IPS-NIHi7 (cell line): Measurements from ENCODE around the gene CERT1.

ENCODE experiments used
- DNase-seq: peaks from one replicate; pipeline ENCODE4 v3.0.0; 2012; ENCODE audit warnings: mixed read lengths; ENCODE audit errors: extremely low spot score

CERT1 gene

GRCh38 chr5:75395277-75395676, 116.2 kb downstream of the CERT1 start:
- DNase-seq, result no peak

DNA sequence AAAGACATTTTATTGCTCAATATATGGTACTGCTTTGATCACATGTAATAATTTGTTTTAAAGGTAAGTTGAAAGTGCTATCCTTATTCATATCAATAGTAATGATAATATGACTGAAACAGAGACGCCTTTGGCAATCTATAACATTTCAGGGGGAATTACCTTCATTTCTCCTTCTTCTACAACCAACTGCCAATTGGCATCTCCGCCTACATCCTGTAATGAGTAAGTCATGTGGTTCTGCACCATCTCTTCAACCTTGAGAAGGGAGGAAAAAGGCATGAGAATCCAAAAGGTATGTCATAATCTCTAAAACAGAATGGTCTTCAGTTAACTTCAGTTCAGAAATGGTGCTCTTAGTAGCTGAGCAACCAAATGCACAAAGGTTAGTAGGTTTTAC, 122.0 kb downstream of the CERT1 start:
- no peak for DNase-seq

GRCh38 chr5:75387806-75388205, 123.6 kb downstream of the CERT1 start:
- no peak for DNase-seq

GRCh38 chr5:75384218-75384617, 127.2 kb downstream of the CERT1 start:
- no peak for DNase-seq

DNA sequence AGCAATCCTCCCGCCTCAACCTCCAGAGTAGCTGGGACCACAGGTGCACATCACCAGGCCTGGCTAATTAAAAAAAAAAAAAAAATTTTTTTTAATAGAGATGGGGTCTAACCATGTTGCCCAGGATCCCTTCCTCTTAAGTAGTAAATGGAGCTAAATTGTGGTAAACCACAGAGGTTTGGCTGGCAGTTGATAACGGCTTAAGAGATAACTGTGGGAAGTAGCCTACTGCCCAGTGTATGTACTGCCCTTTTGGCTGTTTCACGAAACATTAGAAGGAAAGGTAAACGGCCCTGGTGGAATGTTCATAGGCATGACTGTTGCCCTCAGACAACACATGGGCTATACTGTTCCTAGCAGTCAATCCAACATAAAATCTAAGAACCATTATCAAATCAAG, 130.0 kb downstream of the CERT1 start:
- DNase-seq, result no peak

- no peak for DNase-seq
Observed at GRCh38 chr5:75380099-75380498, 131.3 kb downstream of the CERT1 start.

DNA sequence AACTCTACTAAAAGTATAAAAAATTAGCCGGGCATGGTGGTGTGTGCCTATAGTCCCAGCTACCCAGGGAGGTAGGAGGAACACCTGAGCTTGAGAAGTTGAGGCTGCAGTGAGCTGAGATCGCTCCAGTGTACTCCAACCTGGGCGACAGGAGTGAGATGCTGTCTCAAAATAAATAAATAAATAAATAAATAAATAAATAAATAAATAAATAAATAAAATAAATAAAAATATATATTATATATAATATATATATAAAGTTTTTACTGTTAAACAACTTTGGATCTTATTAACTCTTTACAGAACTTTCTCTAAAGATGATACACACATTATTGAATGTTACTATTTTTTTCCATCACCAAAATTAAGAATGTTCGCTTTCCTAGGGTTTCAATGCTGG, 136.0 kb downstream of the CERT1 start:
- DNase-seq, result no peak

DNA sequence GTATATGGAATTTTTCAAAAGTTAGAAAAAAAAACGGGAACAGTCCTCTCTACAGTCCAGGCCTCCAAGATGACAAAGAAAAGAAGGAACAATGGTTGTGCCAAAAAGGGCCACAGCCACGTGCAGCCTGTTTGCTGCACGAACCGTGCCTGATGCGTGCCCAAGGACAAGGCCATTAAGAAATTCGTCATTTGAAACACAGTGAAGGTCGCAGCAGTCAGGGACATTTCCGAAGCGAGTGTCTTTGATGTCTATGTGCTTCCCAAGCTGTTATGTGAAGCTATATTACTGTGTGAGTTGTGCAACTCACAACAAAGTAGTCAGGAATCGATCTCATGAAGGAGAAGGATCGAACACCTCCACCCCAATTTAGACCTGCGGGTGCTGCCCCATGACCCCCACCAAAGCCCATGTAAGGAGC, 137.0 kb downstream of the CERT1 start:
- DNase-seq, result no peak

GRCh38 chr5:75373862-75374261, 137.6 kb downstream of the CERT1 start:
- no peak for DNase-seq

DNA sequence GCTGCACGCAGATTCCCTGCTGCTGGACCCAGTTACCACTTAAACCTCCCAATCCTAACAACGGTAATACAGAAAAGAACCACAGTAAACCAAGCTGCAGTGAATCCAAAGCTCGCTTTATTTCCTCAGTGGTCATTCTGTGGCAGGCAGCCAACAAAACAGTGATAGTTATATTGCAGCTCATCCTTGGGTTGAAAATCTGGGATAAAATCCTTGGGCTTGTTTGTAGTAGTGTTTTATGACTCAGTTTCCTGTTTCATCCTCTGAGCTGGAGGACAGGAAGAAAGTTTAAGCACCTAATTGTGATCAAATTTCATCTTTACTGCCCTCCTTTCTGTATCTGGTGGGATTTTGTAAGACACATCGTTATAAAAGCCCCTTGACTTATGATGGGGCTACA, 143.0 kb downstream of the CERT1 start:
- DNase-seq, result no peak

GRCh38 chr5:75367401-75367800, 144.0 kb downstream of the CERT1 start:
- DNase-seq, result no peak

GRCh38 chr5:75366787-75367186, 144.6 kb downstream of the CERT1 start:
- DNase-seq, result no peak

GRCh38 chr5:75365740-75366139, 145.7 kb downstream of the CERT1 start:
- DNase-seq, result peak; percentile 33

DNA sequence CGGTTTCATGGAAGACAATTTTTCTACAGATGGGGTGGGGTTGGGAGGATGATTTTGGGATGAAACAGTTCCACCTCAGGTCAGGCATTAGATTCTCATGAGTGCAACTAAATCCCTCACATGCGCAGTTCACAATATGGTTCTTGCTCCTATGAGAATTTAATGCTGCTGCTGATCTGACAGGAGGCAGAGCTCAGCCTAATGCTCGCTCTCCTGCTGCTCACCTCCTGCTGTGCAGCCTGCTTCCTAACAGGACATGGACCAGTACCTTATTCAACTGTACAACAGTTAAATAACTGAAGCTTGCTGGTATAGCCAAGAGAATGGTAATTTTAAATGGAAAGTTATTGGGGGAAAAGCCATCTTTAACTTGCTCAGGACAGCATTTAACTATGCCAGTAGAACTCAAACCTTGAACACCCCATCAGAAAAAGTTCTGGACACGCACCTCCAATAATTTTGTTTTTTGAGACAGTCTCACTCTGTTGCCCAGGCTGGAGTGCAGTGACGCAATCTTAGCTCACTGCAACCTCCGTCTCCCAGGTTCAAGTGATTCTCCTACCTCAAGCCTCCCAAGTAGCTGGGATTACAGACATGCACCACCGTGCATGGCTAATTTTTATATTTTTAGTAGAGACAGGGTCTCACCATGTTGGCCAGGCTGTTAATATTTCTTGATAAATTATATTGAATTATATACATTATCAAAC, 146.7 kb downstream of the CERT1 start:
- no peak for DNase-seq

DNA sequence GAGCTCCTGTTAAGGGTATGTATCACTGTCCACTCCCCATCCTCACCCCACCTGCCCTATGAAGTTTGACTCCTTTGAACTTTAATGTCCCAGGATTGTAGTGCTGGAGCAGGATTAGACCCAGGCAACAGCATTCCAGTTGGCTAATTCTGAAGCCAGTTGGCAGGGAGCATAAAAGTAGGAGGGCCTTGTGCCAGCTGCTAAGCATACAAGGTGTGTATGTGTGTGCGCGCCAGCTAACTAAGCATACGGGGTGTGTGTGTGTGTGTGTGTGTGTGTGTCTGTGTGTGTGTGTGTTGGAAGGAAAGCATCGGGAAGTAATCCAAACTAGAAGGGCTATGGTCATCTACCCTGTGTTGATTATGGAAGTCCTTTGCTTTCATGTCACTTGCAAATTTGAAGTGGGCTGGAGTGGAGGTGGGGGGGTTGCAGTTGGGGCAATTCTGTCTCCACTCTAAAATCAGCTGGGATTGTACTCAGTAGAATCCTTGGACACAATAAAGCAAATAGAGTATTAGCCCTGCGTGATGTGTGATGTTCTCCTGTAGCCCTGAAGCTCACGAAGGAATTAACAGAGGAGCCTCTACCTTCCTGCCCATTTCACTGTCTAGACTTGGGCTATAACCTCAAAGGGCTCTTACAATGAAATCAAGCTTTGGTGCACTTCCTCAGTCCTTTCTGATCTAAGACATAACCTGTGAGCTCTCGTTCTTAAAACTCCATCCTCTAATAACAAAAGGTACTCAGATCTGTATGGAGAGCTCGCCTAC, 147.5 kb downstream of the CERT1 start:
- DNase-seq, result no peak

GRCh38 chr5:75363111-75363510, 148.3 kb downstream of the CERT1 start:
- DNase-seq, result no peak

DNA sequence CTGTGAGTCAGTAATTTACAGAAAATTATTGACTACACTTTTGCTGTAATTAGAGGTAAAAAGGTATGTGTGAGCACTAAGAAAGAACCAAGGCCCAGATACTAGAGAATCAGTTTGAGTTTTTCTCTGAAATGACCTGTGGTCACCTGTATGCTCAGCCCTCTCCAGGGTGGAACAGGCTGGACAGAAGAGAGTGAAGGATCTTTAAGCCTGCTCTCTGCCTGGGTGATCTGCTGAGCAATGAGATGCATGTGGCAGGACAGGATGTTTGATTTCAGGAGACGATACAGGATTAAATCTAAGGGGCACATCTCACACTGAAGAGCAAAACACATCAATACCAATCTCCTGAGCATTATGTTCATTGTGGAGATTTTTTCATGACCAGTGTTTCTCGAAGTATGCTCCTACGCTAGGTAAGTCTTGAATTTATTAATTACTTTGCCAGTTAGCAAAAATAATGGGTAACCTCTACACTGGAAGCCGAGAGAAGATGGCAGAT, 148.9 kb downstream of the CERT1 start:
- no peak for DNase-seq

DNA sequence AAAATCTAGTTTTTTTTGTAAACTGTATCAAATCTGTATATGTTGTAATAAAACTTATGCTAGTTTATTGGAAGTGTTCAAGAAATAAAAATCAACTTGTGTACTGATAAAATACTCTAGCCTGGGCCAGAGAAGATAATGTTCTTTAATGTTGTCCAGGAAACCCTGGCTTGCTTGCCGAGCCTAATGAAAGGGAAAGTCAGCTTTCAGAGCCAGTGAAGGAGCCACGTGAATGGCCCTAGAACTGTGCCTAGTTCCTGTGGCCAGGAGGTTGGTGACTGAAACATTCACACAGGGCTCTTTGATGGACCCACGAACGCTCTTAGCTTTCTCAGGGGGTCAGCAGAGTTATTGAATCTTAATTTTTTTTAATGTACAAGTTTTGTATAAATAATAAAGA, 150.1 kb downstream of the CERT1 start:
- DNase-seq, result no peak

DNA sequence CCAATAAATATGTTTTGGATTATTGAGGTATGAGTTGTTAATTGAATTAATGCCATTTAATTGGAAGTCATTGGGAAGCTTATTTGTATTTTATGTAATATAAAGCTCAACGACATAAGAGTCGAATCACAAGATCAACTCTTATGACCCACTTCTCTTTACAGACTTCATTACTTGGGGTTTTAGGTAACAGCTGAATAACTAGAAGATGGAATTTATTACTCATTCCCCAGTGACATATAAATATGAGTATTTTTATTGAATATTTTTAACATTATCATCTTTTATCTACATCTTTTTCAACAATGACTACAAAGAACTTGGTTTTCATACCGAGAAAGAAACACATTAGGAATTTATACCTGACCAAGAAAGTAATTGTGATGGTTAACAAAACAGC, 153.3 kb downstream of the CERT1 start:
- no peak for DNase-seq

GRCh38 chr5:75356719-75357118, 154.7 kb downstream of the CERT1 start:
- no peak for DNase-seq

DNA sequence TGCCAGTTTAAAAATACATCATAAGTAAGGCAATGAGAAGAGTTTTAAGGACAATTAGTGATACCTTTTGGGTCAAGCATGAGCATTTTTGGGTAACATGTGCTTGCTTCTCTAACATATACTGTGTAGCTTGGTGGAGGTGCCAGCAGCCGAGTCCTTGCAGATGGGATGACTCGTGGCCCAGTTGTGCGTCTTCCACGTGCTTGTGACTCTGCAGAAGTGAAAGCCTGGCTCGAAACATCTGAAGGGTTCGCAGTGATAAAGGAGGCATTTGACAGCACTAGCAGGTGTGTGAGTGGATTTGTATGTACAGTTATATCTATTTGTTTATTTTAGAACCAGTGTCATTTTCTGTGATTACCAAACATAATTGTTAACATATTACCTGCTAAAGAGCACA, 156.2 kb downstream of the CERT1 start:
- DNase-seq, result no peak

DNA sequence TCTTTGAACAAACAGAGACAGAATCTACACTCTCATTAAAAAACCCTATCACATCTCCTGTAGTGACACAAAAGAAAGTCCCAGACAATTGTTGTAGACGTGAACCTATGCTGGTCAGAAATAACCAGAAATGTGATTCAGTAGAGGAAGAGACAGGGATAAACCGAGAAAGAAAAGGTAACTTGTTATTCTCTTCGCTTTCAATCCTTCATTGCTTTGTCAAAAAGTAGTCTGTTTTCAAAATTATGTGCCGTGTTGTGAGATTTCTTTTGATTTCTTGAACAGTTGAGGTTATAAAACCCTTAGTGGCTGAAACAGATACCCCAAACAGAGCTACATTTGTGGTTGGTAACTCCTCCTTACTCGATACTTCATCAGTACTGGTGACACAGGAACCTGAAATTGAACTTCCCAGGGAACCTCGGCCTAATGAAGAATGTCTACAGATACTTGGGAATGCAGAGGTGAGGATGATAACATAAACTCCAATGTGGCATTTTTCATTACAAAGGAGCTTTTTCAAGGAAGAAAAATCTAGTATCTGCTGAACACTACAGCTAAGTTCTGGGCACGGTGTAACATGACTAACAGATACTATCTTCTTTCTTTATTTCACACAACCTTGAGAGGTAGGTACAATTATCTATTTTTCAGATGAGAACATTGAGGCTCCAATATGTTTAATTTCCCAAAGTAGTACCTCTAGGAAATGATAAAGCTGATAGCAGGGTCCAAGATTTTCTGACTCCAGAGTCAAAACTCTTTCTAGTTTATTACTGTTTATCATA, 160.1 kb downstream of the CERT1 start:
- no peak for DNase-seq
